ENCODE results near the gene INPPL1.

Gene INPPL1

GRCh38 chr11:72245263-72245816, 20.8 kb downstream of the INPPL1 start:
- no peak for DNase-seq (ENCODE audit: low read depth, low spot score)
- CTCF ChIA-PET = interaction anchor here (1.2 to 6.8 kb wide), 4 partner anchors 8 to 186 kb away, joined by 3 to 44 read pairs (median 14); no protein-coding TSS in a partner anchor
- H3K4me3 ChIP-seq (ENCODE audit: low read depth, low read length) = no peak overlapping the region

DNA sequence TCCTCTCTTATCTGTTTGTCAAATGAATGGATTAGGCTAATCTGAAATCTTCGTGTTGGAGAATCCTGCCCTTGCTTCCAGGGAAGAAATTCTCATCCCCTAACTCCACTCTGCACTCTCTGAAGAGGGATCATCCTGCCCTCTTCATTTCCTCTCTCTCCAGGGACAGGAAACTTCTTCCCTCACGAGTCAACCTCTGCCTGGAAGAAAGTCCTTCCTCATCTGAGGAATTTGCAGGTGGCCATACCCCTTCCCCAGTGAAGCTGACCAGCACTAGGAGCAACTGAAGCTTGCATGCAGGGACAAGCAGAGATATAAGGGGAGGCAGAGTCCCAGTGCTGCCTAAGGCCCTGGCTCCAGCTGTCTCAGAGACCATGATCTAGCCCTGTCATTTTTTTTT, 23.0 kb downstream of the INPPL1 start:
- H3K4me3 ChIP-seq (ENCODE audit: low read depth, low read length) = no peak overlapping the region
- no peak for DNase-seq (ENCODE audit: low read depth, low spot score)
- ChIA-PET CTCF (interaction anchor here (3.1 to 4.9 kb wide), 3 partner anchors 8 to 167 kb away, joined by 12 to 24 read pairs (median 15); no protein-coding TSS in a partner anchor), POLR2A (no interaction called here)
- TF ChIP-seq, protein P1, sequence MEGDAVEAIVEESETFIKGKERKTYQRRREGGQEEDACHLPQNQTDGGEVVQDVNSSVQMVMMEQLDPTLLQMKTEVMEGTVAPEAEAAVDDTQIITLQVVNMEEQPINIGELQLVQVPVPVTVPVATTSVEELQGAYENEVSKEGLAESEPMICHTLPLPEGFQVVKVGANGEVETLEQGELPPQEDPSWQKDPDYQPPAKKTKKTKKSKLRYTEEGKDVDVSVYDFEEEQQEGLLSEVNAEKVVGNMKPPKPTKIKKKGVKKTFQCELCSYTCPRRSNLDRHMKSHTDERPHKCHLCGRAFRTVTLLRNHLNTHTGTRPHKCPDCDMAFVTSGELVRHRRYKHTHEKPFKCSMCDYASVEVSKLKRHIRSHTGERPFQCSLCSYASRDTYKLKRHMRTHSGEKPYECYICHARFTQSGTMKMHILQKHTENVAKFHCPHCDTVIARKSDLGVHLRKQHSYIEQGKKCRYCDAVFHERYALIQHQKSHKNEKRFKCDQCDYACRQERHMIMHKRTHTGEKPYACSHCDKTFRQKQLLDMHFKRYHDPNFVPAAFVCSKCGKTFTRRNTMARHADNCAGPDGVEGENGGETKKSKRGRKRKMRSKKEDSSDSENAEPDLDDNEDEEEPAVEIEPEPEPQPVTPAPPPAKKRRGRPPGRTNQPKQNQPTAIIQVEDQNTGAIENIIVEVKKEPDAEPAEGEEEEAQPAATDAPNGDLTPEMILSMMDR (IDR thresholded peaks at IDR 0.05; ENCODE audit: insufficient read depth, low read length, missing control alignments) = no peak

More at GRCh38 chr11:72245263-72245816, 20.8 kb downstream of the INPPL1 start:
- POLR2A ChIA-PET = no interaction called here
- TF ChIP-seq, protein P1 (IDR thresholded peaks at IDR 0.05; ENCODE audit: insufficient read depth, low read length, missing control alignments) = no peak

DNA sequence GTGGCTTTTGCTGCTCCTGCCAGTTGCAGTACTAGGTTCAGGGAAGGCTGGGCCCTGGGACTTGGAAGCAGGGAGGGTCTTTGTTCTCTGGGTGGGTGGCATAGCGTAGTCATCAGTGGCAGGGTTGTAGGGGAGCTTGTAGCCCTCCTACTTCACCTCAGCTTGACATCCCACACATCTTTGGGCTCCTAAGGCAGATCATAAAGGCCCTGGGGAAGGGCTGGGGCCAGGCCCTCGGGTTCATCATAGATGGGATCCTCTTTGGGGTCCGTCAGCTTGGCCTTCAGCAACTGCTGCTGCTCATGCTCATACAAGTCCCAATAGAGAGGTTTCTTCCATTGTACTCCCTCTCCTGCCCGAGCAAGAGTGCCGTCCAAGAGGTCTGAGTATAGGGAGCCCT, 25.4 kb downstream of the INPPL1 start:
- ChIA-PET POLR2A (no interaction called here), CTCF (interaction anchor here (0.9 to 4.9 kb wide), 2 partner anchors 11 to 180 kb away, joined by 3 to 24 read pairs; no protein-coding TSS in a partner anchor)
- TF ChIP-seq, protein P1 (IDR thresholded peaks at IDR 0.05; ENCODE audit: insufficient read depth, low read length, missing control alignments) = no peak
- no peak overlapping the region for H3K4me3 ChIP-seq (ENCODE audit: low read depth, low read length)
- DNase-seq (ENCODE audit: low read depth, low spot score) = no peak

GRCh38 chr11:72250661-72251464, 26.3 kb downstream of the INPPL1 start:
- TF ChIP-seq, protein P1 (IDR thresholded peaks at IDR 0.05; ENCODE audit: insufficient read depth, low read length, missing control alignments) = no peak
- ChIA-PET CTCF (interaction anchor here (0.9 to 4.9 kb wide), 3 partner anchors 12 to 180 kb away, joined by 3 to 24 read pairs (median 3); no protein-coding TSS in a partner anchor), POLR2A (no interaction called here)
- no peak overlapping the region for H3K4me3 ChIP-seq (ENCODE audit: low read depth, low read length)
- no peak for DNase-seq (ENCODE audit: low read depth, low spot score)

DNA sequence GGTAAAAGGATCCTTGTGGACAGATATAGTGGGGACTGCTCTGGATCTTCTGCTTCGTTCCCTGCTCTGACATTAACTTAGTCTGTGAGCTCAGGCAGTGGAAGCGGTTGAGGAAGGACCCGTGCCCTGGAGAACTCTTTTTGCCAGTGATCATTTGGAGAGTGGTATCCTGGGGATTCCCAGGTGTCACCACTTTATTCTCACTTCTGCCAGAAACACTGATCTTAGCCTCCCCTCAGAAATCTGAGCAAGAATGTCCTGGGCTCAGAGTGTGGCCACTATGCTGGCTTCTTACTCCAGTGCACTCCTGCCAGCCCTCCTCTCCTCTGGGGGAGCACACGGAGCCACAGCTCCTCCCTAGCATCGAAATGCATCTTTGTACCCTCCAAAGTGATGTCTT, 27.0 kb downstream of the INPPL1 start:
- DNase-seq (ENCODE audit: low read depth, low spot score) = no peak
- CTCF ChIA-PET = interaction anchor here (4.9 kb wide), 1 partner anchor 12 kb away, joined by 24 read pairs; no protein-coding TSS in a partner anchor
- POLR2A ChIA-PET = no interaction called here
- no peak overlapping the region for H3K4me3 ChIP-seq (ENCODE audit: low read depth, low read length)
- TF ChIP-seq, protein P1 (IDR thresholded peaks at IDR 0.05; ENCODE audit: insufficient read depth, low read length, missing control alignments) = no peak

GRCh38 chr11:72253392-72253791, 28.8 kb downstream of the INPPL1 start:
- TF ChIP-seq, protein P1 (IDR thresholded peaks at IDR 0.05; ENCODE audit: insufficient read depth, low read length, missing control alignments) = no peak
- no peak for DNase-seq (ENCODE audit: low read depth, low spot score)
- ChIA-PET POLR2A (no interaction called here), CTCF (interaction anchor here (2.0 kb wide), 1 partner anchor 177 kb away, joined by 7 read pairs; no protein-coding TSS in a partner anchor)
- H3K4me3 ChIP-seq (ENCODE audit: low read depth, low read length) = no peak overlapping the region
